Tongue (tissue), 2 donors: ENCODE measurements around the gene ARID1B. TPM values are rescaled to one million over a fixed set of nuclear protein-coding genes. Genes with fewer than 3 reads are reported as not detected.

Source experiments
- DNase-seq: peaks from one replicate; pipeline ENCODE4 v3.0.0-alpha.2; 2015
- total RNA-seq: library from RNA; depleted of rRNA; stranded (reverse); fragments of >200 nt; gene quantifications from one replicate; pipeline ENCODE4 v1.2.3, GENCODE V29; 2014

The ARID1B gene
- total RNA-seq, 1 donor from 2014 or later = 143 TPM

DNA sequence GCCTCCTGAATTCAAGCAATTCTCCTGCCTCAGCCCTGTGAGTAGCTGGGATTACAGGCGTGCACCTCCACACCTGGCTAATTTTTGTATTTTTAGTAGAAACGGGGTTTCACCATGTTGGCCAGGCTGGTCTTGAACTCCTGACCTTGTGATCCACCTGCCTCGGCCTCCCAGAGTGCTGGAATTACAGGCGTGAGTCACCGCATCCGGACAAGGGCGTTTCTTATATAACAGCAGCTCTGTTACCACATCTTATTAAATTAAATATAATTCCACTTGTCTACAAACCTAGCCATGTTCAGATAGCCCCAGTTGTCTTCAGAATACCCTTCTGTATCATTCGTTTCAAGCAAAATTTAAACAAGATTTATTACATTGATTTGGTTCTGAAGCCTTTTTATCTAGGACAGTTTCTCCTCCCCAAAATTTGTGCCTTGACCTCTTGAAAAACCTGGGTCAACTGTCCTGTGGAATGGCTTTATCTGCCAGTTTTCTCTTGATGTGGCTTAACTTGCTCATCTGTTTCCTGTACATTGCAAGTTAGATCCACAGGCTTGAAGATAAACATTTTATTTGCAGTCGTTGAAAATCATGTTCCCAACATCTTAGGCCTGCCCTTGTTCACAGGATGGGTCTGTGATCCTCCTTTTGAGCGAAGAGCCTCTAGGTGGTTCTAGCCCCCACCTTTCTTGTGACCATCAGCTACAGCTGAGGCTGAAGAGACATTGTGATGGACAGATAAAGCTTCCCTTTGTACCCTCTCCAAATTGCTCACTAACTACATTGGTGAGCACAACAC lies 132.2 kb downstream of the ARID1B start:
- no peak for DNase-seq

GRCh38 chr6:156910011-156910334 lies 132.8 kb downstream of the ARID1B start:
- no peak for DNase-seq

GRCh38 chr6:156910938-156911337 lies 133.8 kb downstream of the ARID1B start:
- DNase-seq = no peak

DNA sequence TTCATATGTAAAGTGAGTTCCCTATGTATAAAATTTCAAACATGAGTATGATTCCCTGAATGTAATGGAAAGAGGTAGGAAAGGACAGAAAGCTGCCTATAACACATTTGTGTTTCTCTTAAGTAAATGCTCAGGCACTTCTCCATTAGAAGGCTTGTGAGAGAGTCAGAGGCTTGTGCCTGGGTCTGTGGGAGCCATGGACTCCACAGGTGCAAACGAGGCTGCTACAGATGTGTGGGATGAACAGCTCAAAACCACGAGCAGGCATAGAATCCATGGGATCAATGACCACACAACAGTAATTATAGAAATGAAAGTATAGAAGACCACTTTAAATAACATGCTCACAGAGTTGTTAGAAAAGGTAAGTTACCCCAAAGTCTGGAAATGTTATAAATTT lies 134.4 kb downstream of the ARID1B start:
- no peak for DNase-seq

DNA sequence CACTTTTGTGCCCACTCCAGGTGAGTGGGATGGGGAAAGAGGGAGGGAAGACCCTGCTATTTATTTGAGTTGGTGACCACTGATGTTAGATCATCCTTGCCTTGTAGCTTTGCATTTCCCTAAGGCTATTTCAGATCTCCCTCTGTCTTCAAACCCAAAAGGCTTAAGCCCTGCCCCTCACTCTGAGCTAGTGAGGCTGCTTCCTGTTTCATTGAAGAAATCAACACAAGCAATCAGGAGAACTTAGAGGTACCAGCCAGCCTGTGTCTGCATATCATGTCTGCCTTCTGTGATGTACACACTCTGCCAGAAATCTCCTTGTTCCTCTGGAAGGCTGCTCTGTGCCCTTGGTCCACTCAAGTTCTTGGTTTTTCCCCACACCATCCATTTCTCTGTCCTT lies 135.3 kb downstream of the ARID1B start:
- DNase-seq = no peak

GRCh38 chr6:156914181-156914580 lies 137.0 kb downstream of the ARID1B start:
- DNase-seq = peak; percentile 16

GRCh38 chr6:156916130-156916801 lies 139.1 kb downstream of the ARID1B start:
- DNase-seq = no peak

DNA sequence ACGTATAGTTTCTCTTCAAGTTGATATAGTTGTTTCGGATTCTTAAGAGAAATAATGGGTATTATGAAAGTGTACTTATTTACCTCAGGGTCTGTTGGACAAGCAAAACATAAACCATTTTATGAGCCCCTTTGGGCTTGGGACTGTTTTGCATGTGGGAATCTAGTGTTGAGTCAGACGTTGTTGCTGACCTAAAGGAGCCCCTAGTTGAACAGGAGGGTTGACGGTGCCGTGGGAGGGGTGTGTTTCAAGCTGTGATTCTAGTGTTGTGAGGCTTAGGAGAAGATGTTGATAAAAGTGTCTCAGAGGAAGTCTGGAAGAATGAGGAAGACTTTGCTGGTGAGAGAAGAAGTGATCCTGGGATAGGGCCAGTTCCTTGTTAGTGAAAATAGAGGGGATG lies 140.0 kb downstream of the ARID1B start:
- DNase-seq = no peak

GRCh38 chr6:156918647-156919046 lies 141.5 kb downstream of the ARID1B start:
- no peak for DNase-seq

DNA sequence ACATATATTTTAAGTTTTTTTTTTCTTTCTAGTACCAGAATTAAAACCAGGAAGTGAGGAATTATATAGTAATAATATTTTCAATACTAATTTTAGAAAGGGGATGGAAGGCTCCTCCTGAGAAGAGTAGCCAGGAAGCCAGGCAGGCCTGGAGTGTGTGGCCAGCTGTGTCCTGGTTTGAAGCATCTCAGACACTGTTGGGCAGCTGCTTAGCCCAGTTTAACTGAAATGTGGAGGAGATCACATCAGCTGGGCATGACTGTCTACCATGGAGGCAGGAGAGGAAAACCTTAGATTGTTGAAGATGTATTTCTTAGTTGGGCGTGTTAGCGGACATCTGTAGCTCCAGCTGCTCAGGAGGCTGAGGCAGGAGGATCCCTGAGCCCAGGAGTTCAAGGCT lies 142.2 kb downstream of the ARID1B start:
- DNase-seq = peak; percentile 24

- no peak for DNase-seq
These were observed 142.7 kb downstream of the ARID1B start for GRCh38 chr6:156919814-156920369.

DNA sequence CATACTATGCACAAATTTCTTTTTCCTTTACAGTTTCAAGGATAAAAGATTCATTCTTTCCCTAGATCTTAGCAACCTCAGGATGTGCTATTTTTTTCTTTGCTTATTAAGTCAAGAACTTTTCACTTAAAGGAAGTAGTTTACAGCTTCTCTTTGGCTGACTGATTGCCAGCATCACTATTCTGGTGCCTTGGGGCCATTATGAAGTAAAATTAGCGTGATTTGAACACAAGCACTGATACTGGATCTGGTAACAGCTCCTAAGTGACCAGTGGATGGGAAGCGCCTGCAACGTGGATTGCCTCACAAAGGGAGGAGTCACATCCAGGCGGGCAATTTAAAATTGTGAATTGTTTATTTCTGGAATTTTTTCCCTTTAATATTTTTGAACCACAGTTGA lies 147.1 kb downstream of the ARID1B start:
- DNase-seq = no peak

DNA sequence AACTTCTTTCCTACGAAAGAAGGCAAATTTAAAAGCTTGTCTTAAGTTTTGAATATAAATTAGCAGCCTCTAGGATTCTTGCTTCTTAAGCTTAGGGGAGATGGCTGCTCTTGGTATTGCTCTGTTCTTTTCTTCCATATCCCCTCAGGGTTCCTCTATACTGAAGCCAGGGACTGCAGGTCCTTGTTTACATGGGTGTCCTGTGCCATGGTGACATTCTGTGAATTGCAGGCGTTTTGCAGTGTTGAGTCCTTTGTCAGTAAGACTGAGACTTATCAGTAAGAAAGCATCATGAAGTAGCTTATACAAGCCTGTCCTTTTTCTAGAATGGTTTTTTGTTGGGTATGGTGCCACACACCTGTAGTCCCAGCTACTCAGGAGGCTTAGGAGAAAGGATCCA lies 147.8 kb downstream of the ARID1B start:
- DNase-seq = no peak

DNA sequence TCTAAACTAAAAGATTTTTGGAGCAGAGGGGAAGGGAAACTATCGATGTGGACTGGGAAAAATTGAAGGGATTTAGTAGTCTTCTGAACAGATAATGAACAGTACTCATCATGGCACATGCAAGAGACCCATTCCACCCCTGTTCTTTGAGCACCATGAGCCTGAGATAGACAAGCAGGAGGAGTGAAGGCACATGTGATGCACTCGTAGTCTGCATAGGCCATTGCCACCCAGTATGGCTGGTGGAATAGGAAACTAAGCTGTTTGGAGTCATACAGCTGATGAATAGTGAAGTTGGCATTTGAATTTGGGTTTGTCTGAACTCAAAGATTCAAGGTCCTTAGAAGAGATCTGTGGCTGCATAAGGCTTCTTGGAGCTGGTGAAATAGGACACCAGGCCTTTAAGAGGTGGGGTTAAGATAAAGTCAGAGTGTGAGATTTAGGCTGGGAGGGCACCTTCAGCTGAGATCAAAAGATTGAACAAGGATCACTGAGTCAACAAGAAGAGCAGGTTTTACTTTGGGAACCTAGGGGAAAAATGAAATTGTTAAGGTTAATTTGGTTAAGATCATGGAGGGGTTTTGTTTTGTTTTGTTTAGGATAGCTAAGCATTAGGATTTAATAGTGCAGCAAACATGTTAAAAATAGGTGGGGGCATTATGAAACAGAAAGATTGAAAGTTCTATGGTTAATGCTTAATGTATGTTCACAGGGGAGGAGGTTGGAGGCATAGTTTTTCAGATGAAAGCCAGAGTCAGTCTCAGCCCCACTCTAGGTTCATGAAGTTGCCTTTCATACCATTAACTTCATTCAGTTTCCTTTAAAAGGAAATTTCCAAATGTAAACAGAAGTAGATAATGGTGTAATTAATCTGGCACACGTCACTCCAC lies 148.8 kb downstream of the ARID1B start:
- peak; percentile 26 for DNase-seq

- no peak for DNase-seq
These were observed 150.9 kb downstream of the ARID1B start for GRCh38 chr6:156928126-156928525.

DNA sequence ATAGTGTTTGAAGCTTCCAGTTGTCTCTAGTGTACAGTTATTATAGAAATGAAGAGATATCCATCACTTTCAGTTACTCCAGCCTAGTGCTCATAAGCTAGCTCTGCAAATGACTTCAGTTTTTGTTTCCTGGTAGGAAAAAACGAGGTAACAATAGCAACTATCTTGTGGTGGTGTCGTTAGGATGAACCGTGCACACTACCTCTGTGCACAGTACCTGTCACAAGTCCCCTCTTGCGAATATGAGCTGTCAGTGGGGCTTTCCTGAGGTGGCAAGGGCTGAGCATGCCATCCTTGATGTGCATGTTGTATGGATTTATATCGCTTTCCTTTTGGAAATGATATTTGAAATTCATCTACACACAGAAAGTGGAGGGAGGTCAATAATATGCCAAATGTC lies 151.8 kb downstream of the ARID1B start:
- no peak for DNase-seq

- no peak for DNase-seq
These were observed 154.1 kb downstream of the ARID1B start for GRCh38 chr6:156931283-156931682.

DNA sequence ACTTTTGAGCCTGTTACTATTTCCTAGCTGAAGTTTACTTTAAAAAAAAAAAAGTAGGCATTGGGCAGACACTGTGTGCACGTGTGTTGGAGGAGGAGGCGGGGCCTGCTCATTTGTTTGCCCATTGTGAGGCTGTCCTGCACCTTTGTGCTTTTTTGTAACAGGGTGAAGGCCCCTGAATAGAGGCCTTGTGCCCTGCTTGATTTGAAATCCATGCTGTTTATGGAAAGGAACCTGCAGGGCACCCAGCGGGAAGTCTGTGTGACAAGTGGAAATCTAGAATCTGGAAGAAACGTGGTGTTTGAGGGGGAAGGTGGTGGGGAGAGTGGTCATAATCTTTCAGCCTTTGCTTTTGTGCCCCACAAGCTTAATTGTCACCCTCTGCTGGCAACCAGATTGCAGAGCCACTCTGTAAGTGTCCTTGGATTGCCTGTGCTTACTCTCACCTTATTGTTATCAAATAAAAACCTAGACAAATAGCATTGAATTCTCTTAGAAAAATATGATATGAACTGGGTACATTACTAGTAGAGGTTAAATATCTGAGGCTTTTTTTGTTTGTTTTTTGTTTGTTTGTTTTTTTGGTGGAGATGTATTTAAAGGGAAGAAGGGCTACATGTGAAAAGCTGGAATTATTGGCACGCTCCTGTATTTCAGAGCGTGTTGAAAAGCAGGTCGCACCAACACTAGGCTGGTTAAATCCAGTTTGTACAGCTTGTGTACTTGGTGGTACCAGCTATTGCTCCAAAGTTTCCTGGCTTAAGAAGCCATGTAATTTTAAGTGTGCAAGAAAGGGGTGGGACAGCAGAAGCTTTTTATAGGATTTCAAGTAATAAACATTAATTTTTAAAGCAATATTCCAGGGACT lies 156.3 kb downstream of the ARID1B start:
- peak; percentile 44 for DNase-seq

GRCh38 chr6:156934069-156934460 lies 156.9 kb downstream of the ARID1B start:
- DNase-seq = peak; percentile 45

DNA sequence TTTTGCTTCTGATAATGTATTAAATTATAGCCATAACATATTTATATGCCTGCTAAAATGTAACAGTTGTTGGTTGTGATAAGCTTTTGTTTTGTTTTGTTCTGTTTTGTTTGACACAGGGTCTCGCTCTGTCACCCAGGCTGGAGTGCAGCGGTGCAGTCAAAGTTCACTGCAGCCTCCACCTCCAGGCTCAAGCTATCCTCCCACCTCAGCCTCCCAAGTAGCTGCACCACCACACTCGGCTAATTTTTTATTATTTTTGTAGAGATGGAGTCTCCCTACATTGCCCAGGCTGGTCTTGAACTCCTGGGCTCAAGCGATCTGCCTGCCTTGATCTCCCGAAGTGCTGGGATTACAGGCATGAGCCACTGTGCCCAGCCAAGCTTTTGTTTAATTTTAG lies 157.8 kb downstream of the ARID1B start:
- no peak for DNase-seq

DNA sequence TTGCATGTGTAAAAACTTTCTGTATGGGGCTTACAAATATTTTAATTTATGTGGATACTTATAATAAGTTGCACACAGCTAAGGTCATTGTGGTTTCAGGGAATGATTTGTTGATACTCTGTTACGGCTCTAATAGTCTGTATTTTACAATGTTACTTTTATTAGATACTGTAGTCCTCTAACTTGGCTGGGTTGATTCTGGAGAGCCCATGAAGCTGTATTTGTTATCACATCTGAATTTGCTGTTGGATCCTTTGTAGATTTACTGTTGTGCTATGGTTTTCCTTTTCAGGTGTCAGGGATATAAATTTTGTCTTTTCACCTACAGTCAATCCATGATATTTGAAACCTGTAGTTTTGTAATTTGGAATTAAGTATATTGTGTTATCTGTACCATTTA lies 161.0 kb downstream of the ARID1B start:
- no peak for DNase-seq

GRCh38 chr6:156940221-156940620 lies 163.0 kb downstream of the ARID1B start:
- no peak for DNase-seq
